Naive thymus-derived CD4-positive, alpha-beta T cell (primary cell): ENCODE data around the gene TECPR2. TPM values are rescaled to one million over a fixed set of nuclear protein-coding genes. Genes with fewer than 3 reads are reported as not detected.

Experiments
- ATAC-seq: fragments of 150-1000 bp; cut with Tn5 transposase; 2 replicates; pipeline ENCODE4 v1.10.0; 2021; ENCODE audit warnings: mild to moderate bottlenecking, moderate library complexity
- CTCF ChIA-PET: fragments of 350-600 bp; sonication (Branson Sonifier 250); formaldehyde crosslinking; loops from one replicate; lab custom pipeline; 2021; ENCODE audit warnings: antibody characterized with exemption; lab: Charles Lee
- POLR2A ChIA-PET: fragments of 350-600 bp; sonication (Branson Sonifier 250); formaldehyde crosslinking; loops from one replicate; lab custom pipeline; 2021; ENCODE audit warnings: antibody characterized with exemption, inconsistent platforms; lab: Charles Lee
- DNase-seq, 9 donors: peaks; one replicate each; pipeline versions ENCODE4 v3.0.0 to v3.0.0-alpha.2; 2020 to 2022; ENCODE audit warnings: mixed read lengths in 1 of 9
- H3K27ac ChIP-seq: one replicate; pipeline ENCODE4 v1.7.0; 2013; ENCODE audit warnings: mild to moderate bottlenecking, low read depth, low read length, moderate library complexity
- H3K27me3 ChIP-seq, 2 donors: one replicate each; pipeline ENCODE4 v1.7.0; 2013; ENCODE audit warnings: low read length in 2 of 2, mild to moderate bottlenecking in 2 of 2, moderate library complexity in 2 of 2; ENCODE audit not compliant: control insufficient read depth in 2 of 2, insufficient read depth in 2 of 2
- H3K36me3 ChIP-seq, 3 experiments: 1 replicate in 2 of 3; 2 replicates in 1 of 3; pipeline ENCODE4 v1.7.0; 2013; ENCODE audit warnings: low read length in 3 of 3, mild to moderate bottlenecking in 3 of 3, moderate library complexity in 1 of 3; ENCODE audit not compliant: insufficient read depth in 3 of 3, control insufficient read depth in 2 of 3
- H3K4me1 ChIP-seq, 2 donors: one replicate each; pipeline ENCODE4 v1.7.0; 2013; ENCODE audit warnings: low read length in 2 of 2, mild to moderate bottlenecking in 2 of 2, moderate library complexity in 1 of 2; ENCODE audit not compliant: control insufficient read depth in 2 of 2, insufficient read depth in 2 of 2
- H3K4me3 ChIP-seq: 2 replicates; pipeline ENCODE4 v1.7.0; 2013; ENCODE audit warnings: mild to moderate bottlenecking, low read length
- H3K9me3 ChIP-seq, 3 experiments: 1 replicate in 2 of 3; 2 replicates in 1 of 3; pipeline ENCODE4 v1.7.0; 2013; ENCODE audit warnings: low read length in 3 of 3; ENCODE audit not compliant: control insufficient read depth in 2 of 3
- H3K27ac Mint-ChIP-seq, 9 donors: one replicate each; pipeline ENCODE4 v1.8.0; 2020 to 2022; ENCODE audit warnings: mixed read lengths in 9 of 9, mild to moderate bottlenecking in 8 of 9, moderate library complexity in 5 of 9, inconsistent platforms in 2 of 9
- H3K27me3 Mint-ChIP-seq, 5 donors: one replicate each; pipeline ENCODE4 v1.8.0; 2021 to 2022; ENCODE audit warnings: mixed read lengths in 5 of 5, mild to moderate bottlenecking in 1 of 5
- H3K36me3 Mint-ChIP-seq, 5 donors: one replicate each; pipeline ENCODE4 v1.8.0; 2020 to 2022; ENCODE audit warnings: mixed read lengths in 5 of 5, mild to moderate bottlenecking in 3 of 5, inconsistent platforms in 1 of 5
- H3K4me1 Mint-ChIP-seq, 7 donors: one replicate each; pipeline ENCODE4 v1.8.0; 2020 to 2022; ENCODE audit warnings: mixed read lengths in 7 of 7, mild to moderate bottlenecking in 3 of 7, inconsistent platforms in 1 of 7
- H3K4me3 Mint-ChIP-seq, 10 donors: one replicate each; pipeline ENCODE4 v1.8.0; 2020 to 2022; ENCODE audit warnings: mild to moderate bottlenecking in 10 of 10, mixed read lengths in 10 of 10, moderate library complexity in 6 of 10, inconsistent platforms in 2 of 10
- H3K9me3 Mint-ChIP-seq, 11 donors: one replicate each; pipeline ENCODE4 v1.8.0; 2020 to 2022; ENCODE audit warnings: mixed read lengths in 11 of 11, mild to moderate bottlenecking in 4 of 11, inconsistent platforms in 1 of 11, moderate library complexity in 1 of 11
- intact Hi-C, 2 donors: fragments of 100-400 bp; cut with micrococcal nuclease; formaldehyde crosslinking; loops; one replicate each; pipeline ENCODE4 v1.15.1; 2023
- polyA plus RNA-seq, 2 donors: library from polyadenylated mRNA; unstranded; fragments of 300-500 nt; fragmentation: Illumina TruSeq; gene quantifications; one replicate each; pipeline ENCODE4 v1.2.3, GENCODE V29; 2021
- total RNA-seq, 6 experiments: library from RNA in 5 of 6; stranded (reverse) in 5 of 6; gene quantifications; 1 replicate in 5 of 6; 2 replicates in 1 of 6; pipeline ENCODE4 v1.2.3 and lab custom pipeline; 2021 to 2026

The TECPR2 gene
- total and polyA plus RNA-seq, 7 experiments from 2014 or later, result 5.2 to 12.9 (median 10.0) TPM

DNA sequence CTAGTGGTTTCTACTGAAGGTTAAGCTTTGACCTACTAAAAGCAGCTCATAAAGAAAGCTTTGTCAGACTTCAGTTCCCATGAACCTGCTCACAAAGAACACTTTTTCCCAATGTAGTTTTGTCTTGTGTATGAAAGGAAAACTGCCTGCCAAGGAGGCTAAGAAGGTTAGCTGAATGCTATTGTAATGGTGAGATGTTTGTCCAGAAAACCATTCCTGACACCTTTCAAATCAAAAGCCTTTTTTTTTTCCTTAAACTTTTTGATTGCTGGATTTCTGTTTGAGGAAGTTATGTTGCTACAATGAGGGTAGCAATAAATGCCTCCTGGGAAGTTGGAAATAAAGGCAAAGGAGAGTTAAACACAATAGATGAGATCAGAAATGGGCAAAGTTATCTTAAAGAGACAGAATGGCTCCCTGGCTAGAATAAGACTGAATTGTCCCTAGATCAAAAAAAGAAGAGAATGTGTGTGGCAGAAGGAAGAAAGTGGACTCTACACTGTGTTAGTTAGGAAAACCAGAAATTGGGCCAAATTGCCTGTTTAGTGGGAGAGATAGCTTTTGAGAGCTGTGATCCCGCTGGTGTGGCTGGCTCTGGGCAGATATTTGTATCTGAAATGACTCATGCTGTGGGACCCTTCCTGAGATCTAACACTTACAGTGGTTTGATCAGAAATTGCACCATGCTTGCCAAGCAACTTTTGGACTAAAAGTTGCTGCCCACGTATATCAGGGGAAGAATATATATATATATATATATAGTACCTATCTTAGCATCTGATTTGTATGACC lies 27.5 kb downstream of the TECPR2 start:
- ATAC-seq (no peak), DNase-seq (no peak)
- H3K27ac Mint-ChIP-seq, result no peak overlapping the region
- Histone ChIP-seq H3K4me1 (peaks cover 0 to 8% of the 10 kb centered on the region in 2 donors), H3K27ac (no peak overlapping the region), H3K9me3 (no peaks in the 10 kb centered on the region), H3K36me3 (no peaks in the 10 kb centered on the region), H3K4me3 (no peak overlapping the region), H3K27me3 (no peaks in the 10 kb centered on the region)
- CTCF ChIA-PET, result interaction anchor here (0.7 kb wide), 1 partner anchor 274 kb away, joined by 3 read pairs; no protein-coding TSS in a partner anchor
- peaks cover 0 to 12% (median 0%) of the 10 kb centered on the region in 11 donors for H3K9me3 Mint-ChIP-seq
- H3K4me3 Mint-ChIP-seq, result no peak overlapping the region
- POLR2A ChIA-PET, result no interaction called here
- intact Hi-C loops, result no loop called here
- peaks cover 6 to 21% (median 14%) of the 10 kb centered on the region in 7 donors for H3K4me1 Mint-ChIP-seq
- no peaks in the 10 kb centered on the region for H3K27me3 Mint-ChIP-seq
- H3K36me3 Mint-ChIP-seq, result peaks cover 0 to 38% (median 24%) of the 10 kb centered on the region in 5 donors

DNA sequence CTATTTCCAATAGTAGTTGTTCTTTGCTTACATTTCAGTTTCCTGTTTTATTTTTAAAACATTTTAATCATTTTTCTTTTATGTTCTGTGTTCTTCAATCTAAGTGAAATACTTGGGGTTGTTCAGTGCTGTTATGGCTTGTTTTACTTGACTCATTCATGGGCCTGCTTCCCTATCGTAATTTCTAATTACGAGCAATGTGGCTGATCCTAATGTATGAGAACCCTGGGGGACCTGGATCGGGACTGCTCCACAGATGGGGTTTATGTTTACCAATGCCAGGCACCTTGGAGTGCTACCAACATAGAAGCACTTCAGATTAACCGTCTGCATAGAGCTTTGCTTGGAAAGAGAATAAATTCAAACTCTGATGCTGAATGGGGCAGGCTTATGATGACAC lies 29.8 kb downstream of the TECPR2 start:
- no peak overlapping the region for H3K27ac ChIP-seq
- peaks cover 5 to 22% (median 14%) of the 10 kb centered on the region in 7 donors for H3K4me1 Mint-ChIP-seq
- DNase-seq (no peak), ATAC-seq (no peak)
- no peaks in the 10 kb centered on the region for H3K36me3 ChIP-seq
- peaks cover 5 to 39% (median 31%) of the 10 kb centered on the region in 5 donors for H3K36me3 Mint-ChIP-seq
- peaks cover 0 to 20% (median 4%) of the 10 kb centered on the region in 11 donors for H3K9me3 Mint-ChIP-seq
- CTCF ChIA-PET, result no interaction called here
- no peaks in the 10 kb centered on the region for H3K27me3 ChIP-seq
- H3K9me3 ChIP-seq, result no peaks in the 10 kb centered on the region
- no peaks in the 10 kb centered on the region for H3K27me3 Mint-ChIP-seq
- POLR2A ChIA-PET, result no interaction called here
- intact Hi-C loops, result no loop called here
- no peak overlapping the region for H3K4me3 ChIP-seq
- peaks cover 0 to 8% of the 10 kb centered on the region in 2 donors for H3K4me1 ChIP-seq
- no peak overlapping the region for H3K27ac Mint-ChIP-seq
- no peak overlapping the region for H3K4me3 Mint-ChIP-seq

DNA sequence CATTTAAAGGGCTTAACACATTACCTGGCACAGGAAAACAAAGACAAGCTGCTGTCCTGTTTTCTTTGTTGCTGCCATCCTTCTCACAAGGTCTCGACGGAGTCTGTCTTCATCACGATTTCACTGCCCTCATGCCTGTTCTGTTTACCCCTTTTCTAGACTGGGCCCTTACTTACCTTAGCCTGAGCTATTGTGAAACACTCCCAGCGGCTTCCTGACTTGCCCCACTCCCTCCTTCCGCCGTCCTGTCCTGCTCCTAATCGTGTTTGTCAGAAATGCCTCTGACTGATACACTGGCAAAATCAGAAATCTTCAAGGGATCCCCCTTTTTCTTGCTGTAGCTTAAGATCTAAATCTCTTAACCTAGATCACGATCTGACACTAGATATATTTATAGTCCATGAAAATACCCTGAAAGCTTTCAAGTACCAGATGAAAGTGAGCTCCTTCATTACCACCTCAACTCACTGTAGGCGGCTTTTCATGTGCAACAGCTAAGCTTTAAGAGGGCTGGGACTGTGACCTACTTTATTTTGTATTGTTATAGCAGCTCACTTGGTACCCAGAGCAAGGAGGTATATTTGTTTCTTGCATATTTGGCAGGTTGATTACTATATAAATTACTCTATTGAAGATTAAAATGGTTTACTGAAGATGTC lies 32.1 kb downstream of the TECPR2 start:
- CTCF ChIA-PET, result interaction anchor here (0.5 to 0.9 kb wide), 3 partner anchors 26 to 44 kb away, joined by 3 read pairs; no protein-coding TSS in a partner anchor
- peak; percentile 82 for ATAC-seq
- H3K4me1 Mint-ChIP-seq, result peaks cover 5 to 22% (median 14%) of the 10 kb centered on the region in 7 donors

DNA sequence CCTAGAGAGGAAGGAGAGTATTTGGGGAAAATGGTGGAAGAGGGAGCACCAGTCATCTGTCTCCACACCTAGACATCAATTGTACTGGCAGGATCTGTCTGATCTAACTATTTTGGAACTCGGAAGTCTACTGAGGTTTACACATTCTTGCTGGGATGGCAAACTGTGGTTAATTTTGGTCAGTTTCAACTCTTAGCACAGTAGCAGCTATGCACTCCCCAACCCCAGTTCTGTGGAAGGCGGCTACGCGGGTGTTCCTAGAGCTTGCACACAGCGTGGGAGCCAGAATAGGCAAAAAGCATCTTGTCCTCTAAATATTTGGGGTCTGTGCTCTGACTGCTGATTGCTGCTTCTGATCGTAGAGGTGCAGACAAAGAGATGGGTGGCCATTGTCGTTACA lies 33.8 kb downstream of the TECPR2 start:
- H3K27ac ChIP-seq, result no peak overlapping the region
- ATAC-seq (no peak), DNase-seq (no peak)
- intact Hi-C loops, result no loop called here
- H3K4me3 Mint-ChIP-seq, result no peak overlapping the region
- no peaks in the 10 kb centered on the region for H3K27me3 ChIP-seq
- H3K4me3 ChIP-seq, result no peak overlapping the region
- CTCF ChIA-PET, result interaction anchor here (0.6 kb wide), 1 partner anchor 19 kb away, joined by 4 read pairs; no protein-coding TSS in a partner anchor
- H3K27me3 Mint-ChIP-seq, result no peaks in the 10 kb centered on the region
- peaks cover 5 to 38% (median 33%) of the 10 kb centered on the region in 5 donors for H3K36me3 Mint-ChIP-seq
- no peaks in the 10 kb centered on the region for H3K9me3 ChIP-seq
- peaks cover 0 to 8% of the 10 kb centered on the region in 2 donors for H3K4me1 ChIP-seq
- H3K4me1 Mint-ChIP-seq, result peaks cover 5 to 22% (median 14%) of the 10 kb centered on the region in 7 donors
- H3K36me3 ChIP-seq, result no peaks in the 10 kb centered on the region
- peaks cover 0 to 46% (median 12%) of the 10 kb centered on the region in 11 donors for H3K9me3 Mint-ChIP-seq
- H3K27ac Mint-ChIP-seq, result no peak overlapping the region
- POLR2A ChIA-PET, result no interaction called here

More for the DNA sequence above, 32.1 kb downstream of the TECPR2 start:
- no peaks in the 10 kb centered on the region for H3K36me3 ChIP-seq
- Mint-ChIP-seq H3K36me3 (peaks cover 5 to 46% (median 40%) of the 10 kb centered on the region in 5 donors), H3K9me3 (peaks cover 0 to 39% (median 12%) of the 10 kb centered on the region in 11 donors), H3K4me3 (peak overlapping the region; percentile 13 to 82 (median 64)), H3K27me3 (no peaks in the 10 kb centered on the region), H3K27ac (peak overlapping the region in 8 of 9 donors; percentile 59 to 90 (median 80))
- H3K27ac ChIP-seq, result peak overlapping the region; percentile 44
- H3K27me3 ChIP-seq, result no peaks in the 10 kb centered on the region
- intact Hi-C loops, result loop anchor here in 1 of 2 donors (1.0 kb wide), 1 partner anchor 32 kb away; no protein-coding TSS in a partner anchor
- peak in 6 of 9 donors; percentile 22 to 53 (median 34) for DNase-seq
- no peaks in the 10 kb centered on the region for H3K9me3 ChIP-seq
- POLR2A ChIA-PET, result interaction anchor here (0.5 kb wide), 1 partner anchor 49 kb away, joined by 6 read pairs; no protein-coding TSS in a partner anchor
- H3K4me3 ChIP-seq, result no peak overlapping the region
- H3K4me1 ChIP-seq, result peaks cover 0 to 8% of the 10 kb centered on the region in 2 donors

DNA sequence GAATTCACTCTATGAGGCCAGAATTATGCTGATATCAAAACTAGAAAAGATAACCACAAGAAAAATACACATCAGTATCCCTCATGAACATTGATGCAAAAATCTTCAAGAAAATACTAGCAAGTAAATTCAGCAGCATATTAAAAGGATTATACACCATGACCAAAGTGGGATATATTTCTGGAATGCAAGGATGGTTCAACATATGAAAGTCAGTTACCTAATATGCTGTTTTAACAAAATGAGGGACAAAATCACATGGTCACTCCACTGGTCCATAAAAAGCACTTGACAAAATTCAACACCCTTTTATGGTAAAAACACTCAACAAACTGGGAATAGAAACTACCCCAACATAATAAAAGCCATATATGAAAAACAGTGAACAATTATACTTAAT lies 40.3 kb downstream of the TECPR2 start:
- no peak for DNase-seq
- H3K4me1 ChIP-seq, result no peaks in the 10 kb centered on the region
- no peaks in the 10 kb centered on the region for H3K27me3 ChIP-seq
- H3K27me3 Mint-ChIP-seq, result no peaks in the 10 kb centered on the region
- H3K36me3 Mint-ChIP-seq, result peaks cover 12 to 44% (median 29%) of the 10 kb centered on the region in 5 donors
- no peak overlapping the region for H3K4me3 ChIP-seq
- ChIA-PET POLR2A (no interaction called here), CTCF (no interaction called here)
- H3K27ac ChIP-seq, result no peak overlapping the region
- intact Hi-C loops, result no loop called here
- H3K4me3 Mint-ChIP-seq, result no peak overlapping the region
- peaks cover 0 to 6% (median 0%) of the 10 kb centered on the region in 3 experiments for H3K9me3 ChIP-seq
- no peaks in the 10 kb centered on the region for H3K36me3 ChIP-seq
- H3K4me1 Mint-ChIP-seq, result peaks cover 0 to 4% (median 0%) of the 10 kb centered on the region in 7 donors
- no peak overlapping the region for H3K27ac Mint-ChIP-seq
- H3K9me3 Mint-ChIP-seq, result peaks cover 4 to 56% (median 27%) of the 10 kb centered on the region in 11 donors
- no peak for ATAC-seq

DNA sequence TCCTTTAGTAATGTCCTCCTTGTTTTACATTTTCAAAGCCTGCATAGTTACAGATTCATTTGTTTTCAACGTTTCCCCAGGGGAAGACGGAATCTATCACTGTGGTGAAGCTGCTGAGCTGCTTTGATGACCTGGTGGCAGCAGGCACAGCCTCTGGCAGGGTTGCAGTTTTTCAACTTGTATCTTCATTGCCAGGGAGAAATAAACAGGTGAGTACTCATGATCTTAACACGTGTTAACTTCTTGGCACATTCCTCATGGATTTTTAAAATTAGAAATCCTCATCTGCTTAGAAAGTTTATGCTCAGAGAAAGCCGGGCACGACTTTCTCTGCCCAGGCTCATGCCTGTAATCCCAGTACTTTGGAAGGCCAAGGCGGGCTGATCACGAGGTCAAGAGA lies 44.5 kb downstream of the TECPR2 start:
- intact Hi-C loops, result no loop called here
- Histone ChIP-seq H3K4me3 (no peak overlapping the region), H3K27me3 (no peaks in the 10 kb centered on the region), H3K36me3 (no peaks in the 10 kb centered on the region), H3K27ac (no peak overlapping the region), H3K9me3 (peaks cover 0 to 6% (median 0%) of the 10 kb centered on the region in 3 experiments), H3K4me1 (no peaks in the 10 kb centered on the region)
- no peak overlapping the region for H3K4me3 Mint-ChIP-seq
- H3K9me3 Mint-ChIP-seq, result peaks cover 4 to 22% (median 15%) of the 10 kb centered on the region in 11 donors
- H3K27ac Mint-ChIP-seq, result peak overlapping the region in 1 of 9 donors; percentile 36
- DNase-seq, result no peak
- ChIA-PET CTCF (no interaction called here), POLR2A (interaction anchor here (0.6 kb wide), 1 partner anchor 38 kb away, joined by 3 read pairs; no protein-coding TSS in a partner anchor)
- no peak for ATAC-seq
- H3K36me3 Mint-ChIP-seq, result peaks cover 16 to 42% (median 26%) of the 10 kb centered on the region in 5 donors
- H3K4me1 Mint-ChIP-seq, result peaks cover 3 to 12% (median 5%) of the 10 kb centered on the region in 7 donors
- H3K27me3 Mint-ChIP-seq, result no peaks in the 10 kb centered on the region
